Measurements from ENCODE around the gene RPL10A.

Gene RPL10A

DNA sequence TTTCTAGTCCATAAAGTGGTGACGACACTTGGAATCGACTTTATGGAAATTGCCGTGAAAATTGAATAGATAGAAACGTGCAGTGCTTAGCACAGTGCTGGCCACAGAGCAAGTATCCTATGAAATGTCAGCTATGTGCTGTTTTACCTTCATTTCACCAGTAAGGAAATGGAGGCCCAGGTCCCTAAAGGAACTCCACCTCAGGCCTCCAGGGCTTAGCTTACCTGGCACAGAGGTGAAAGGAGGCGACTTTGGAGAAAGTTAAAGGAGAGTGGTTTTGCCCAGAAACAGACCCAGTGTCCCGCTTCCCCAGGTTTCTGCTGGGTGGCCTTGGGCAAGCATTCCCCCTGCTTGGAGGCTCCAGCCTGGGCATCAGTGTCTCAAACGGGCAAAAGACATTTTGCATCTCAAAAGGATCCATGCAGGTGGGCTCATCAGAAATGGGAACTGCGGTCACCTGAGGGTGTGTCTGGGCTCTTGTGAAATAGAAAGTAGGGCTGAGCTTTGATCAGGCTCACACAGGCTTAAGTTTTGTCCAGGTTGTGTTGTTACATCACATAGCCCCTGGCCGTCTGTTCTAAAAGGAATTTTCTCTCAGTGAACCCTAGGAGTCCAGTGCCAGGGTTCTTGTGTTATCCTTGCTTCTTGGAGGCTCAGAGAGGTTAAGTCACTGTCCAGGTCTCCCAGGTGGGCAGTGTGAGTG lies 51.3 kb downstream of the RPL10A start:
- TF ChIP-seq, protein P1, sequence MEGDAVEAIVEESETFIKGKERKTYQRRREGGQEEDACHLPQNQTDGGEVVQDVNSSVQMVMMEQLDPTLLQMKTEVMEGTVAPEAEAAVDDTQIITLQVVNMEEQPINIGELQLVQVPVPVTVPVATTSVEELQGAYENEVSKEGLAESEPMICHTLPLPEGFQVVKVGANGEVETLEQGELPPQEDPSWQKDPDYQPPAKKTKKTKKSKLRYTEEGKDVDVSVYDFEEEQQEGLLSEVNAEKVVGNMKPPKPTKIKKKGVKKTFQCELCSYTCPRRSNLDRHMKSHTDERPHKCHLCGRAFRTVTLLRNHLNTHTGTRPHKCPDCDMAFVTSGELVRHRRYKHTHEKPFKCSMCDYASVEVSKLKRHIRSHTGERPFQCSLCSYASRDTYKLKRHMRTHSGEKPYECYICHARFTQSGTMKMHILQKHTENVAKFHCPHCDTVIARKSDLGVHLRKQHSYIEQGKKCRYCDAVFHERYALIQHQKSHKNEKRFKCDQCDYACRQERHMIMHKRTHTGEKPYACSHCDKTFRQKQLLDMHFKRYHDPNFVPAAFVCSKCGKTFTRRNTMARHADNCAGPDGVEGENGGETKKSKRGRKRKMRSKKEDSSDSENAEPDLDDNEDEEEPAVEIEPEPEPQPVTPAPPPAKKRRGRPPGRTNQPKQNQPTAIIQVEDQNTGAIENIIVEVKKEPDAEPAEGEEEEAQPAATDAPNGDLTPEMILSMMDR (conservative IDR thresholded peaks at IDR 0.05; ENCODE audit: low read depth, low read length): no peak
- no peaks in the 10 kb centered on the region for H3K27me3 ChIP-seq (ENCODE audit: insufficient read depth, low read depth)
- no peaks in the 10 kb centered on the region for H3K36me3 ChIP-seq (ENCODE audit: insufficient read depth)
- H4K20me1 ChIP-seq (ENCODE audit: insufficient read depth): no peaks in the 10 kb centered on the region
- no peak overlapping the region for H3K27ac ChIP-seq
- no peak overlapping the region for H3K9ac ChIP-seq
- H3K4me1 ChIP-seq (ENCODE audit: low read depth, poor library complexity, severe bottlenecking): peaks cover 14% of the 10 kb centered on the region
- no peak overlapping the region for H3K4me2 ChIP-seq
- H3K79me2 ChIP-seq (ENCODE audit: insufficient read depth, low read depth): no peaks in the 10 kb centered on the region
- H2AFZ ChIP-seq (ENCODE audit: low read depth): no peak overlapping the region
- H3K4me3 ChIP-seq (IDR thresholded peaks at IDR 0.05; ENCODE audit: insufficient read depth, low read depth, low read length): no peak overlapping the region

All from KMS-11 (cell line).